Amniotic stem cell (primary cell): Measurements from ENCODE around the gene TMPRSS11E.
"Not testable (repeated sequence)": the region's sequence is repeated elsewhere in the genome, so short reads cannot be mapped to it uniquely, and the experiment has no call there.

Experiments used
- DNase-seq: peaks from one replicate; lab custom pipeline; 2025; lab: John Stamatoyannopoulos, UW

Gene TMPRSS11E

GRCh38 chr4:68462691-68463090 lies 15.4 kb downstream of the TMPRSS11E start:
- no peak for DNase-seq

- DNase-seq = no peak
Measured at GRCh38 chr4:68463796-68464195, 16.5 kb downstream of the TMPRSS11E start.

GRCh38 chr4:68465058-68465457 lies 17.8 kb downstream of the TMPRSS11E start:
- DNase-seq = no peak

DNA sequence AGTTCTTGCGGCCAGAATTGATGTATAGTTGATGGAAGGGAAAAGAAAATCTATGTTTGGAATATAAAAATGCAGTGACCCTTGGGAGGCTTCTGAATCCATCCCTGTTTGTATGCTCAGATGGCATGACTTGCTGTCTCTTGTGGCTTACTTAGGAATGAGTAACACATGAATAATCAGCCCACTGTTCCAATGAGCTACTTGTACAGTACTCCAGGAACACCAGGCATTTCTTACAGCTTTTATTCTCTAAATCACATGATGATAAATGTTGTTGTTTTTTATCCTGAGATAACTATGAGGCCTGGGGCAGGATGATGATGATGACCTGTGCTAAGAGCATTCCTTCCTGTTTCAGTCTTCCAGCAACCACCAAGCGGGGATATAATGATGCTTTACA lies 18.9 kb downstream of the TMPRSS11E start:
- DNase-seq = no peak

- DNase-seq = no peak
Measured at GRCh38 chr4:68466751-68467150, 19.5 kb downstream of the TMPRSS11E start.

DNA sequence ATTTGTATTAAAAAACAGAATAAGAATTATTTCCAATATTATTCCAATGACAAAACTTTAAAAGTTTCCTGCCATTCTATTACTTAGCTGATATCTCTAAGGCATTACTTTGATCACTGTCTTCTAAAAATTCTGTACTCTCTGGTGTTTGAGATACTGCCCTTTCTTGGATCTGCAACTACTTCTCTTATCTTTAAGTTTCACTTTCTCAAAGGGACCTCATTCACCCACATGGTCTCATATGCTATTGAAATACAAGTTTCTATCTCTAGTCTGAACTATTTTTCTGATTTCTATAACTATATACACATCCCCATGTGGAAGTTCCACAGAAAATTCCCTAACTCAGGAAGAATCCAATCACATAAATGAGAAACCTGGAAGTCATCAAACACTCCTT lies 22.2 kb downstream of the TMPRSS11E start:
- DNase-seq = no peak

GRCh38 chr4:68476191-68476590 lies 28.9 kb downstream of the TMPRSS11E start:
- no peak for DNase-seq

GRCh38 chr4:68489338-68489737 lies 42.1 kb downstream of the TMPRSS11E start:
- no peak for DNase-seq

DNA sequence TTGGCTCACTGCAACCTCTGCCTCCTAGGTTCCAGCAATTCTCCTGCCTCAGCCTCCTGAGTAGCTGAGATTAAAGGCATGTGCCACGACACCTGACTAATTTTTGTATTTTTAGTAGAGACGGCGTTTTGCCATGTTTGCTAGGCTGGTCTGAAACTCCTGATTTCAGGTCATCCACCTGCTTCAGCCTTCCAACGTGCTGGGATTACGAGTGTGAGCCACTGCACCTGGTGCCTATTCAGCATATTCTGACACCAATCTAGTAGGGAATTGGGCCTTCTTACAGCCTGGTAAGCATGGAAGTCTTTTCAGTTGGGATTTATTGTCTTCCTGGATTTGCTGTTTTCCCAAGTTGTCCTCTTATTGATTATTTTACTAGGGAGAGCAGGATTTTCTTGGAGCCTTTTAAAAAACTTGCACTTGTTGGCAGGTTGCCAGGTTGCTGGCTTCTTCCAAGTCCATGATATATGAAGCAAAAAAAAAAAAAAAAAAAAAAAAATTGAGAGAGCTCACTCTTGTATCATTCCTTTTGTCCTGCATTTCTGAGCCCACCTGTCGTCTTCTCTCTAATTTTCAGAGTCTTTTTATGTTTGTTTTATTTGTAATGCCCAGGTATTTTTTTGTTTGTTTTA lies 43.7 kb downstream of the TMPRSS11E start:
- DNase-seq = no peak

GRCh38 chr4:68494688-68495087 lies 47.4 kb downstream of the TMPRSS11E start:
- no peak for DNase-seq

DNA sequence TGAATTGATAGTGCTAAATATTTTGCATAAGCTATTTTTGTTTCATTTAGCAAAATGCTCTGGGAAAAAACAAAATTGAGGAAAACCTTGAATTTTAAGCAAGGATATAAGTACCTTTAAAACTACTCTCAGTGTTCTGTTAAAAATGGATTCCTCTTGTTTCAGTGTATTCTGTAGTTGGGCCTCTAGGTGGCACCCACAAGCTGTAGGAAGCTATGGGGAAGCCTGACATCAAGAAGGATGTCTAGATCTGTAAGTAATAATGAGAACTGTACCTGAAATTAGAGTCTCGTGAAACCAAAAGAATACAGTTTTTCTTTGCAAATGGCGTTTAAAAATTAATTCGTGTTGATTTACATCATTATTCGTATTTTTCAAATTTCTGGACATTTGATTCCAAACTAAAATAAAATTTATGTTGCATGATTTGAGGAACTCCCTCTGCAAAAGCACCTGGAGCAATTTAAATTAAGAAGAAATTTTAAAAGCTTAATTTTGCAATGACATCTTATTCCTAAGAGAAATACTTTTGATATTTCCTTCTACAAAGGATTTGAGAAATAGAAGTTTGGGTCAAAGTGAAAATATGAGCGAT lies 51.2 kb downstream of the TMPRSS11E start:
- no peak for DNase-seq

DNA sequence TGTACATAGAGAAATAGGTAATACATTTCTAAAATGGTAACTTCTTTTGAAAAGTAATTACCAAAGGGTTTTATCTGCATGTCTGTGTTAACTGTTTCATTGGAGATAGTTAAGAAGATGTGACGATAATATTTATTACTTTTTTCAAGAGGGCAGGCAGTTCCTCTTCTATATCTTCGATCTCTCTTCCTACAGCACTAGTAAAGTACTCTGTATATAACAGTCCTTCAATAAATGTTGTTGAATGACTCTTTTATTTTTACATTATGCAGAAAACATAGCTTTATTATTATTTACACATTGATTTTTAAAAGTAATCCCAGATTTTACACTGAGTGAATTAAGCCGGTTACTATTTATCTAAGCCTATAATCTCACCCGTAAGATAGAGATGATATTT lies 51.8 kb downstream of the TMPRSS11E start:
- DNase-seq = no peak

GRCh38 chr4:68503462-68503861 lies 56.2 kb downstream of the TMPRSS11E start:
- not testable (repeated sequence) for DNase-seq

DNA sequence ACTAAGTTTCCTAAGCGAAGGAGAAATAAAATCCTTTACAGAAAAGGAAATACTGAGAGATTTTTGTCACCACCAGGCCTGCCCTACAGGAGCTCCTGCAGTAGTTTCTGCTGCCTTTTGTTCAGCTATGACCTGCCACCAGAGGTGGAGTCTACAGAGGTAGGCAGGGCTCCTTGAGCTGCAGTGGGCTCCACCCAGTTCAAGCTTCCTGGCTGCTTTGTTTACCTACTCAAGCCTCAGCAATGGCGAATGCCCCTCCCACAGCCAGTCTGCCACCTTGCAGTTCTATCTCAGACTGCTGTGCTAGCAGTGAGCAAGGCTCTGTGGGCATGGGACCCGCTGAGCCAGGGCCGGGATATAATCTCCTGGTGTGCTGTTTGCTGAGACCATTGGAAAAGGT lies 57.6 kb downstream of the TMPRSS11E start:
- not testable (repeated sequence) for DNase-seq

GRCh38 chr4:68505452-68505851 lies 58.2 kb downstream of the TMPRSS11E start:
- not testable (repeated sequence) for DNase-seq

DNA sequence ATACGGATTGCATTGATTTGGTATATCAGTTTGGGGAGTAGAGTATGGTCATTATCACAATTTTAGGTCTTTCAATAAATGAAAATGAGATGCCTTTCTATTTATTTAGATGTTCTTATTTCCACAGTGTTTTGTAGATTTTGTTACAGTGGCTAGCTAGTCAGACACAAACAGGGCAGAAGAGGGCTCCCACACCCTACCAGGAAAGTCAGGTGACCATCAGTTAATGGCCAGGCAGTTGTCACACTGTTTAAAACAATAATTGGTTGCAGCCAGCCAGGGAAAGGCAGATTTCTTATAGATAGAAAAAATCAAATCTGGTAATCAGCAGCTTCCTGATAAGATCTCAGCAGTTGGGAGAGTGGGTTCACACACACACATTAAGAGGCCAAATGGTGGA lies 71.6 kb downstream of the TMPRSS11E start:
- no peak for DNase-seq

DNA sequence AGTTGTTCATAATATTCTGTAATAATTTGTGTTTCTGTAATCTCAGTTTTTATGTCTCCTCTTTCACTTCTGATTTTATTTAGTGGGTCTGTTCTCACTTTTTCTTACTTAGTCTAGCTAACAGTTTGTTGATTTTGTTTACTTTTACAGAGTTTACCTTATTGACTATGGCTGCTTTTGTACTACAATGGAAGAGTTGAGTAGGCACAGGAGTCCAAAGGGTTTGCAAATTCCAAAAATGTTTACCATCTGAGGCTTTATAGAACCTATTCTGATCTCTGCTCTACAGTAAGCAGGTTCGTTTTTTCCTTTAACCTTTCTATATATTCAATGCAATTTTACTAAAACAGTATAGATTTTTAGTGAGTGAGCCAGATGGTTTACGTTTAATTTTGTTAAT lies 73.7 kb downstream of the TMPRSS11E start:
- no peak for DNase-seq

DNA sequence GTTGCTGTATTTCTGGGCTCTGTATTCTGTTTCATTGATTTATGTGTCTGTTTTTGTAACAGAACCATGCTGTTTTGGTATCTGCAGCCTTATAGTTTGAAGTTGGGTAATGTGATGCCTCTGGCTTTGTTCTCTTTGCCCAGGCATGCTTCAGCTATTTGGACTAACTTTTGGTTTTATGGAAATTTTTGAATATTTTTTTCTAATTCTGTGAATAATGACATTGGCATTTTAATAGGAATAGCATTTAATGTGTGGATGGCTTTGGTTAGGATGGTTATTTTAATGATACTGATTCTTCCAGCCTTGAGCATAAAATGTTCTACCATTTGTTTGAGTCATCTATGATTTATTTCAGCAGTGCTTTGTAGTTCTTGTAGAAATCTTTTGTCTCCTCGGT lies 75.0 kb downstream of the TMPRSS11E start:
- not testable (repeated sequence) for DNase-seq

DNA sequence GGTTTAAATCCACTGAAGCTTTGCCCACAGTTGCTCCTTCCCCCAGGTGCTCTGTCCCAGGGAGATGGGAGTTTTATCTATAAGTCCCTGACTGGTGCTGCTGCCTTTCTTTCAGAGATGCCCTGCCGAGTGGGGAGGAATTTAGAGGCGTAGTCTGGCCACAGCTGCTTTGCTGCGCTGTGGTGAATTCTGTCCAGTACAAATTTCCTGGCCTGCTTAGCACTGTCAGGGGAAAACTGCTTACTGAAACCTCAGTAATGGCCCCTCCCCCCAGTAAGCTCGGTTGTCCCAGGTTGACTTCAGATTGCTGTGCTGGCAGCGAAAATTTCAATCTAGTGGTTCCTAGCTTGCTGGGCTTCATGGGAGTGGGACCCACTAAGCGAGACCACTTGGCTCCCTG lies 88.7 kb downstream of the TMPRSS11E start:
- DNase-seq = no peak

- no peak for DNase-seq
Measured at GRCh38 chr4:68536375-68536774, 89.1 kb downstream of the TMPRSS11E start.

DNA sequence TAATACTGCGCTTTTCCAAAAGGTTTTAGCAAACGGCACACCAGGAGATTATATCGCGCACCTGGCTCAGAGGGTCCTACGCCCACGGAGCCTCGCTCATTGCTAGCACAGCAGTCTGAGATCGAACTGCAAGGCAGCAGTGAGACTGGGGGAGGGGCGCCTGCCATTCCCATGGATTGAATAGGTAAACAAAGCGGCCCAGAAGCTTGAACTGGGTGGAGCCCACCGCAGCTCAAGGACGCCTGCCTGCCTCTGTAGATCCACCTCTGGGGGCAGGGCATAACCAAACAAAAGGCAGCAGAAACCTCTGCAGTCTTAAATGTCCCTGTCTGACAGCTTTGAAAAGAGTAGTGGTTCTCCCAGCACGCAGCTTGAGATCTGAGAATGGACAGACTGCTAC lies 95.5 kb downstream of the TMPRSS11E start:
- not testable (repeated sequence) for DNase-seq
